Bronchial epithelial cell (primary cell): ENCODE results near the gene FETUB. TPM values are rescaled to one million over a fixed set of nuclear protein-coding genes. Genes with fewer than 3 reads are reported as not detected.

Experiments used
- DNase-seq: peaks from one replicate; pipeline ENCODE4 v3.0.0-alpha.2; 2010; ENCODE audit warnings: low read depth
- FAIRE-seq: peaks from 2 replicates; lab custom pipeline; 2011; peaks lifted over from hg19 to GRCh38; lab: Jason Lieb, UNC
- H3K27me3 ChIP-seq: 2 replicates; pipeline ENCODE4 v1.5.1; 2011; ENCODE audit warnings: low read length; ENCODE audit not compliant: control insufficient read depth, insufficient read depth
- H3K36me3 ChIP-seq: 2 replicates; pipeline ENCODE4 v1.5.1; 2011; ENCODE audit warnings: low read length; ENCODE audit not compliant: control insufficient read depth, insufficient read depth
- H3K4me3 ChIP-seq: 2 replicates; pipeline ENCODE4 v1.5.1; 2011; ENCODE audit warnings: mild to moderate bottlenecking, low read depth, low read length, control low read depth
- total RNA-seq: library from RNA; depleted of rRNA; stranded (reverse); fragments of >200 nt; gene quantifications from 2 replicates; pipeline ENCODE4 v1.2.1, GENCODE V29; 2014
- TF ChIP-seq, protein P1 (sequence below): IDR thresholded peaks from 2 replicates; pipeline ENCODE4 v1.5.1; 2011; ENCODE audit warnings: mild to moderate bottlenecking, moderate library complexity, low read length, control low read depth, inconsistent platforms; ENCODE audit not compliant: insufficient read depth, severe bottlenecking

Gene FETUB
- total RNA-seq, 1 donor from 2014 or later = not detected

- Histone ChIP-seq H3K36me3 (no peaks in the 10 kb centered on the region), H3K4me3 (no peak overlapping the region), H3K27me3 (no peaks in the 10 kb centered on the region)
- DNase-seq = peak; percentile 74
- peak; percentile 93 for FAIRE-seq
- TF ChIP-seq, protein P1, sequence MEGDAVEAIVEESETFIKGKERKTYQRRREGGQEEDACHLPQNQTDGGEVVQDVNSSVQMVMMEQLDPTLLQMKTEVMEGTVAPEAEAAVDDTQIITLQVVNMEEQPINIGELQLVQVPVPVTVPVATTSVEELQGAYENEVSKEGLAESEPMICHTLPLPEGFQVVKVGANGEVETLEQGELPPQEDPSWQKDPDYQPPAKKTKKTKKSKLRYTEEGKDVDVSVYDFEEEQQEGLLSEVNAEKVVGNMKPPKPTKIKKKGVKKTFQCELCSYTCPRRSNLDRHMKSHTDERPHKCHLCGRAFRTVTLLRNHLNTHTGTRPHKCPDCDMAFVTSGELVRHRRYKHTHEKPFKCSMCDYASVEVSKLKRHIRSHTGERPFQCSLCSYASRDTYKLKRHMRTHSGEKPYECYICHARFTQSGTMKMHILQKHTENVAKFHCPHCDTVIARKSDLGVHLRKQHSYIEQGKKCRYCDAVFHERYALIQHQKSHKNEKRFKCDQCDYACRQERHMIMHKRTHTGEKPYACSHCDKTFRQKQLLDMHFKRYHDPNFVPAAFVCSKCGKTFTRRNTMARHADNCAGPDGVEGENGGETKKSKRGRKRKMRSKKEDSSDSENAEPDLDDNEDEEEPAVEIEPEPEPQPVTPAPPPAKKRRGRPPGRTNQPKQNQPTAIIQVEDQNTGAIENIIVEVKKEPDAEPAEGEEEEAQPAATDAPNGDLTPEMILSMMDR = peak; percentile 87
Measured at GRCh38 chr3:186614597-186615483, 25.4 kb upstream of the FETUB start.

- no peaks in the 10 kb centered on the region for H3K36me3 ChIP-seq
- H3K4me3 ChIP-seq = no peak overlapping the region
- H3K27me3 ChIP-seq = no peaks in the 10 kb centered on the region
- FAIRE-seq (no peak), DNase-seq (no peak)
- TF ChIP-seq, protein P1 = no peak
Measured at GRCh38 chr3:186616299-186616617, 23.9 kb upstream of the FETUB start.

DNA sequence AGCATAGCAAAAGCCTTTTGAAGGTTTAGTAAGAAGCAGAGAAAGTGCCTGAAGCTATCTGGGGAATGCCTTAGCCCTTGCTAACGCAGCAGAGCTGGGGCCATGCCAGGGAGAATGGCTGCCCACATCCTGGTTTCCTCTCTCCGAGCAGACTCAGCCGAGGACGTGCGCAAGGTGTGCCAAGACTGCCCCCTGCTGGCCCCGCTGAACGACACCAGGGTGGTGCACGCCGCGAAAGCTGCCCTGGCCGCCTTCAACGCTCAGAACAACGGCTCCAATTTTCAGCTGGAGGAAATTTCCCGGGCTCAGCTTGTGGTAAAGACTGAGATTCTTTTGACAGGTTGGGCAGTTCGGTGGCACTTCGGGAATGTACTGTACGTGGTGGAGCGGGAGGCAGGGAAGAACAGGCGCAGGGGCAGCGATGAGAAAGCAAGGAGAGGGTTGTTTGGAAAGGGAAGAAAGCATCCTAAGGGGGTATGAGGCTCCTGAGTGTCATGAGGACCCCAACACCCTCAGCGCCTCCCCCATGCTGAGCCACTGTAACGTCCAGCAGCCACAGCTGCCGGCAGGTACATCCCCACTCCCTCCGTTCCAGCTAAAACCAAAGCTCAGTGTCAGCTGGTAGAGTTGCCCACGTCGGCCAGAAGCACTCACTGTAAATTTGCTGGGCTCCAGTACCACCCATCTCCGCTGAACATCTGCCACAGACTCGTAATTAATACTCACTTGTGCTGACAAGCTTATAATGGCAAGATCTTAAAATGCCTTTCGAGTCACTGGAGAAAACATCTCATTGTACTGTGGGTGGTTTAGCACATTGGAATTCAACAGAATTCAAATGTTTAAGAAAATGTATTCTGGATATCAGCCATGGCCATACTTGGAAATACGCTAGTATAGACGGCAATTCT lies 22.9 kb upstream of the FETUB start:
- peak; percentile 81 for FAIRE-seq
- TF ChIP-seq, protein P1 = peak; percentile 96
- H3K36me3 ChIP-seq = no peaks in the 10 kb centered on the region
- peak; percentile 98 for DNase-seq
- H3K4me3 ChIP-seq = peak overlapping the region; percentile 19
- H3K27me3 ChIP-seq = no peaks in the 10 kb centered on the region

GRCh38 chr3:186618318-186618938 lies 21.8 kb upstream of the FETUB start:
- Histone ChIP-seq H3K4me3 (no peak overlapping the region), H3K36me3 (no peaks in the 10 kb centered on the region), H3K27me3 (no peaks in the 10 kb centered on the region)
- TF ChIP-seq, protein P1 = no peak
- DNase-seq (no peak), FAIRE-seq (no peak)

- DNase-seq = no peak
- TF ChIP-seq, protein P1 = no peak
- no peak for FAIRE-seq
- no peaks in the 10 kb centered on the region for H3K27me3 ChIP-seq
- no peaks in the 10 kb centered on the region for H3K36me3 ChIP-seq
- no peak overlapping the region for H3K4me3 ChIP-seq
Measured at GRCh38 chr3:186619787-186620212, 20.4 kb upstream of the FETUB start.
